SK-N-SH treated with all-trans-retinoic acid at 6 μM for 48 hours (cell line): ENCODE results near the gene MBNL2.
A peak's percentile ranks its signal among the peaks of the same experiment; 100 is the strongest.

Experiments used
- ATAC-seq: fragments of 200-7000 bp; cut with Tn5 transposase; 3 replicates; pipeline ENCODE4 v1.9.1; 2020; ENCODE audit warnings: mild to moderate bottlenecking, moderate library complexity
- ARNTL ChIP-seq: fragments of 450-650 bp; formaldehyde crosslinking; IDR thresholded peaks from 2 replicates; pipeline ENCODE4 v1.5.0; 2020; ENCODE audit warnings: low read depth, mild to moderate bottlenecking, moderate library complexity, borderline replicate concordance
- CREB5 ChIP-seq: fragments of 250-450 bp; sonication (Bioruptor Pico); IDR thresholded peaks from 2 replicates; pipeline ENCODE4 v1.5.1; 2020; ENCODE audit warnings: low read depth, mild to moderate bottlenecking, moderate library complexity
- CSDC2 ChIP-seq: fragments of 250-450 bp; sonication (Bioruptor Pico); IDR thresholded peaks from 2 replicates; pipeline ENCODE4 v1.5.0; 2020; ENCODE audit warnings: mild to moderate bottlenecking, moderate library complexity
- CSRNP3 ChIP-seq: fragments of 250-450 bp; sonication (Bioruptor Pico); IDR thresholded peaks from 2 replicates; pipeline ENCODE4 v1.5.1; 2021; ENCODE audit warnings: mild to moderate bottlenecking, moderate library complexity
- ESRRG ChIP-seq: fragments of 250-450 bp; sonication (Bioruptor Pico); IDR thresholded peaks from 2 replicates; pipeline ENCODE4 v1.6.1; 2021; ENCODE audit warnings: mild to moderate bottlenecking
- GLIS3 ChIP-seq: fragments of 250-450 bp; sonication (Bioruptor Pico); IDR thresholded peaks from 2 replicates; pipeline ENCODE4 v1.5.0; 2020; ENCODE audit warnings: mild to moderate bottlenecking, moderate library complexity
- ISL1 ChIP-seq: fragments of 250-450 bp; sonication (Bioruptor Pico); IDR thresholded peaks from 2 replicates; pipeline ENCODE4 v2.1.2; 2022; ENCODE audit warnings: mild to moderate bottlenecking, moderate library complexity
- OSR1 ChIP-seq: fragments of 250-450 bp; sonication (Bioruptor Pico); IDR thresholded peaks from 2 replicates; pipeline ENCODE4 v1.8.0; 2022; ENCODE audit warnings: moderate library complexity, mild to moderate bottlenecking, inconsistent platforms
- POU6F1 ChIP-seq: fragments of 250-450 bp; sonication (Bioruptor Pico); IDR thresholded peaks from 2 replicates; pipeline ENCODE4 v1.8.0; 2021; ENCODE audit warnings: low read depth, mild to moderate bottlenecking, moderate library complexity, borderline replicate concordance
- PPARA ChIP-seq: fragments of 250-450 bp; sonication (Bioruptor Pico); IDR thresholded peaks from 2 replicates; pipeline ENCODE4 v1.5.0; 2020; ENCODE audit warnings: mild to moderate bottlenecking, borderline replicate concordance
- RARB ChIP-seq: fragments of 250-450 bp; sonication (Bioruptor Pico); IDR thresholded peaks from 2 replicates; pipeline ENCODE4 v1.8.0; 2021; ENCODE audit warnings: mild to moderate bottlenecking, moderate library complexity
- SNAI2 ChIP-seq: fragments of 250-450 bp; sonication (Bioruptor Pico); IDR thresholded peaks from 2 replicates; pipeline ENCODE4 v1.5.0; 2020; ENCODE audit warnings: mild to moderate bottlenecking, moderate library complexity
- TCF4 ChIP-seq: fragments of 250-450 bp; sonication (Bioruptor Pico); IDR thresholded peaks from 2 replicates; pipeline ENCODE4 v1.8.0; 2021; ENCODE audit warnings: mild to moderate bottlenecking, moderate library complexity, borderline replicate concordance
- TOX ChIP-seq: fragments of 250-450 bp; sonication (Bioruptor Pico); IDR thresholded peaks from 2 replicates; pipeline ENCODE4 v1.8.0; 2021; ENCODE audit warnings: mild to moderate bottlenecking, moderate library complexity, borderline replicate concordance
- TSHZ2 ChIP-seq: fragments of 250-450 bp; sonication (Bioruptor Pico); IDR thresholded peaks from 2 replicates; pipeline ENCODE4 v1.5.0; 2020; ENCODE audit warnings: mild to moderate bottlenecking, moderate library complexity
- ZC3H10 ChIP-seq: fragments of 250-450 bp; sonication (Bioruptor Pico); IDR thresholded peaks from 2 replicates; pipeline ENCODE4 v1.5.1; 2021; ENCODE audit warnings: mild to moderate bottlenecking, moderate library complexity
- ZFP3 ChIP-seq: fragments of 250-450 bp; sonication (Bioruptor Pico); IDR thresholded peaks from 2 replicates; pipeline ENCODE4 v1.5.0; 2020; ENCODE audit warnings: mild to moderate bottlenecking, moderate library complexity
- ZFP30 ChIP-seq: fragments of 450-650 bp; formaldehyde crosslinking; IDR thresholded peaks from 2 replicates; pipeline ENCODE4 v1.5.0; 2022; ENCODE audit warnings: mild to moderate bottlenecking, moderate library complexity
- ZNF565 ChIP-seq: fragments of 450-650 bp; formaldehyde crosslinking; conservative IDR thresholded peaks from 2 replicates; pipeline ENCODE4 v1.5.0; 2020; ENCODE audit warnings: low read depth, mild to moderate bottlenecking, moderate library complexity
- ZNF8 ChIP-seq: fragments of 450-650 bp; formaldehyde crosslinking; IDR thresholded peaks from 2 replicates; pipeline ENCODE4 v1.5.0; 2020; ENCODE audit warnings: mild to moderate bottlenecking, moderate library complexity

MBNL2 gene

GRCh38 chr13:97211300-97211699, 10.8 kb upstream of the MBNL2 start (continued):
- no peak for TF ChIP-seq ZNF565 (CRISPR knock-in tag)
- TF ChIP-seq, all 23 proteins: peak for 0

GRCh38 chr13:97212004-97212403, 10.1 kb upstream of the MBNL2 start:
- peak; percentile 24; the same call in 2 of the 3 replicates for ATAC-seq
- TF ChIP-seq TOX (CRISPR knock-in tag) (no peak), RARB (CRISPR knock-in tag) (no peak), GLIS3 (CRISPR knock-in tag) (no peak), OSR1 (CRISPR knock-in tag) (no peak), TCF4 (CRISPR knock-in tag) (no peak), ZFP30 (CRISPR knock-in tag) (no peak), ZNF8 (no peak), CSRNP3 (CRISPR knock-in tag) (no peak), CREB5 (no peak), POU6F1 (CRISPR knock-in tag) (no peak), ZC3H10 (CRISPR knock-in tag) (no peak), ZFP3 (CRISPR knock-in tag) (no peak), SNAI2 (CRISPR knock-in tag) (no peak), CSDC2 (CRISPR knock-in tag) (no peak), ZNF565 (CRISPR knock-in tag) (no peak), TSHZ2 (CRISPR knock-in tag) (no peak), ISL1 (CRISPR knock-in tag) (no peak), ARNTL (no peak), ESRRG (no peak)

- ATAC-seq, result peak; percentile 93
- TF ChIP-seq ZNF8, result no peak
Measured at GRCh38 chr13:97212601-97213040, 9.5 kb upstream of the MBNL2 start.

GRCh38 chr13:97214921-97215320, 7.2 kb upstream of the MBNL2 start:
- ATAC-seq, result no peak

More at GRCh38 chr13:97214921-97215320, 7.2 kb upstream of the MBNL2 start:
- TF ChIP-seq OSR1 (CRISPR knock-in tag) (no peak), ARNTL (no peak), ZC3H10 (CRISPR knock-in tag) (no peak), TSHZ2 (CRISPR knock-in tag) (no peak), ZFP3 (CRISPR knock-in tag) (no peak), GLIS3 (CRISPR knock-in tag) (no peak), ESRRG (no peak), ZNF8 (no peak), CREB5 (no peak), PPARA (no peak), TOX (CRISPR knock-in tag) (no peak), TCF4 (CRISPR knock-in tag) (no peak), SNAI2 (CRISPR knock-in tag) (no peak), ZFP30 (CRISPR knock-in tag) (no peak), RARB (CRISPR knock-in tag) (no peak)
